ENCODE results near the gene C2CD2L.

C2CD2L gene

GRCh38 chr11:119144825-119145486 lies 37.8 kb downstream of the C2CD2L start:
- TF ChIP-seq CTCF (IDR thresholded peaks at IDR 0.05; ENCODE audit: borderline replicate concordance, control extremely low read depth, extremely low read depth, insufficient read depth, missing control alignments): peak; percentile 45
- in situ Hi-C loops (cut with MboI; ENCODE audit: low sequenced_read_pairs, unreplicated experiment): no loop called here
- peak; percentile 85 for DNase-seq (ENCODE audit: low spot score)

- in situ Hi-C loops (cut with MboI; ENCODE audit: low sequenced_read_pairs, unreplicated experiment): no loop called here
- no peak for TF ChIP-seq CTCF (IDR thresholded peaks at IDR 0.05; ENCODE audit: borderline replicate concordance, control extremely low read depth, extremely low read depth, insufficient read depth, missing control alignments)
- DNase-seq (ENCODE audit: low spot score): no peak
Measured at GRCh38 chr11:119145551-119145950, 38.4 kb downstream of the C2CD2L start.

GRCh38 chr11:119147604-119148333 lies 40.6 kb downstream of the C2CD2L start:
- in situ Hi-C loops (cut with MboI; ENCODE audit: low sequenced_read_pairs, unreplicated experiment): no loop called here
- no peak for DNase-seq (ENCODE audit: low spot score)
- TF ChIP-seq CTCF (IDR thresholded peaks at IDR 0.05; ENCODE audit: borderline replicate concordance, control extremely low read depth, extremely low read depth, insufficient read depth, missing control alignments): no peak

- no peak for TF ChIP-seq CTCF (IDR thresholded peaks at IDR 0.05; ENCODE audit: borderline replicate concordance, control extremely low read depth, extremely low read depth, insufficient read depth, missing control alignments)
- in situ Hi-C loops (cut with MboI; ENCODE audit: low sequenced_read_pairs, unreplicated experiment): no loop called here
- no peak for DNase-seq (ENCODE audit: low spot score)
Measured at GRCh38 chr11:119148720-119149017, 41.5 kb downstream of the C2CD2L start.

GRCh38 chr11:119149018-119149785 lies 42.1 kb downstream of the C2CD2L start, which contains the start of gene ABCG4:
TSS of gene ABCG4 (plus strand) at chr11:119149052. CDS start at chr11:119149966, 914 bp downstream.
- peak; percentile 59 for DNase-seq (ENCODE audit: low spot score)
- TF ChIP-seq CTCF (IDR thresholded peaks at IDR 0.05; ENCODE audit: borderline replicate concordance, control extremely low read depth, extremely low read depth, insufficient read depth, missing control alignments): no peak
- in situ Hi-C loops (cut with MboI; ENCODE audit: low sequenced_read_pairs, unreplicated experiment): no loop called here

- DNase-seq (ENCODE audit: low spot score): no peak
- in situ Hi-C loops (cut with MboI; ENCODE audit: low sequenced_read_pairs, unreplicated experiment): no loop called here
- no peak for TF ChIP-seq CTCF (IDR thresholded peaks at IDR 0.05; ENCODE audit: borderline replicate concordance, control extremely low read depth, extremely low read depth, insufficient read depth, missing control alignments)
Measured at GRCh38 chr11:119149786-119150275, 42.7 kb downstream of the C2CD2L start.
